Myocyte (in vitro differentiated cells): ENCODE measurements around the gene ACE. TPM values are rescaled to one million over a fixed set of nuclear protein-coding genes. Genes with fewer than 3 reads are reported as not detected.
A peak's percentile ranks its signal among the peaks of the same experiment; 100 is the strongest.

Experiments used
- DNase-seq: peaks from one replicate; pipeline ENCODE4 v3.0.0-alpha.2; 2012; ENCODE audit warnings: low read depth
- total RNA-seq: library from RNA; depleted of rRNA; stranded (reverse); fragments of >200 nt; gene quantifications from 2 replicates; pipeline ENCODE4 v1.2.3, GENCODE V29; 2014

Gene ACE
- total RNA-seq, 1 donor from 2014 or later: 0.21 TPM

- DNase-seq: no peak
Observed at GRCh38 chr17:63490858-63491400, 14.1 kb downstream of the ACE start.

GRCh38 chr17:63491413-63491812, 14.6 kb downstream of the ACE start:
- no peak for DNase-seq

GRCh38 chr17:63491977-63492618, 15.2 kb downstream of the ACE start:
- peak; percentile 33 for DNase-seq

- DNase-seq: no peak
Observed at GRCh38 chr17:63492940-63493339, 16.1 kb downstream of the ACE start.

GRCh38 chr17:63493411-63493810, 16.6 kb downstream of the ACE start:
- no peak for DNase-seq

GRCh38 chr17:63494300-63494928, 17.6 kb downstream of the ACE start:
- DNase-seq: no peak

GRCh38 chr17:63495491-63495890, 18.6 kb downstream of the ACE start:
- DNase-seq: no peak

- no peak for DNase-seq
Observed at GRCh38 chr17:63496177-63496576, 19.3 kb downstream of the ACE start.

- DNase-seq: no peak
Observed at GRCh38 chr17:63496663-63497400, 20.0 kb downstream of the ACE start.

GRCh38 chr17:63497708-63498483, 21.0 kb downstream of the ACE start:
- DNase-seq: no peak

- no peak for DNase-seq
Observed at GRCh38 chr17:63498626-63499195, 21.9 kb downstream of the ACE start.

GRCh38 chr17:63500543-63501390, 23.9 kb downstream of the ACE start:
- no peak for DNase-seq

- no peak for DNase-seq
Observed at GRCh38 chr17:63503341-63503705, 26.5 kb downstream of the ACE start.

- no peak for DNase-seq
Observed at GRCh38 chr17:63504261-63504660, 27.4 kb downstream of the ACE start.

- DNase-seq: no peak
Observed at GRCh38 chr17:63505341-63505740, 28.5 kb downstream of the ACE start.

GRCh38 chr17:63506627-63507026, 29.8 kb downstream of the ACE start:
- no peak for DNase-seq

GRCh38 chr17:63511331-63511730, 34.5 kb downstream of the ACE start:
- DNase-seq: no peak

GRCh38 chr17:63512388-63512787, 35.5 kb downstream of the ACE start:
- DNase-seq: no peak

GRCh38 chr17:63512896-63513644, 36.2 kb downstream of the ACE start:
- no peak for DNase-seq
